ENCODE measurements around the gene GLI3.

DNA sequence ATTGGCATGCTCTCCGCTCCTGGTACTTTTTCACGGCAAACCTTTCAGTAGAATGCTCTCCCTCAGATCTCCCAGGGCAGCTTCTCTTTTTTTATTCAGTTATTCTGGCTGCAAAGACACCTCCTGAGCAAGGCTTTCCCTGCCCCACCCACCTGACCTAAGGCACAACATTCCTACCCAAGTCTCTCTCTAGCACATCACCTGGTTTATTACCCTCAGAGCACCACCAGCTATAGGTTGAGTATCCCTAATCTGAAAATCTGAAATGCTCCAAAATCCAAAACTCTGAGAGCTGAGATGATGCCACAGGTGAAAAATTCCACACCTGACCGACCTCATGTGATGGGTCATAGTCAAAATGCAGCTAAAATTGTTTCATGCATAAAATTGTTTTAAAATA lies 99.6 kb downstream of the GLI3 start:
- TF ChIP-seq CEBPB (IDR thresholded peaks at IDR 0.05; ENCODE audit: low read depth, low read length): no peak
- TF ChIP-seq POLR2A (IDR thresholded peaks at IDR 0.05; ENCODE audit: low read depth, low read length): no peak
- TF ChIP-seq, protein P1, sequence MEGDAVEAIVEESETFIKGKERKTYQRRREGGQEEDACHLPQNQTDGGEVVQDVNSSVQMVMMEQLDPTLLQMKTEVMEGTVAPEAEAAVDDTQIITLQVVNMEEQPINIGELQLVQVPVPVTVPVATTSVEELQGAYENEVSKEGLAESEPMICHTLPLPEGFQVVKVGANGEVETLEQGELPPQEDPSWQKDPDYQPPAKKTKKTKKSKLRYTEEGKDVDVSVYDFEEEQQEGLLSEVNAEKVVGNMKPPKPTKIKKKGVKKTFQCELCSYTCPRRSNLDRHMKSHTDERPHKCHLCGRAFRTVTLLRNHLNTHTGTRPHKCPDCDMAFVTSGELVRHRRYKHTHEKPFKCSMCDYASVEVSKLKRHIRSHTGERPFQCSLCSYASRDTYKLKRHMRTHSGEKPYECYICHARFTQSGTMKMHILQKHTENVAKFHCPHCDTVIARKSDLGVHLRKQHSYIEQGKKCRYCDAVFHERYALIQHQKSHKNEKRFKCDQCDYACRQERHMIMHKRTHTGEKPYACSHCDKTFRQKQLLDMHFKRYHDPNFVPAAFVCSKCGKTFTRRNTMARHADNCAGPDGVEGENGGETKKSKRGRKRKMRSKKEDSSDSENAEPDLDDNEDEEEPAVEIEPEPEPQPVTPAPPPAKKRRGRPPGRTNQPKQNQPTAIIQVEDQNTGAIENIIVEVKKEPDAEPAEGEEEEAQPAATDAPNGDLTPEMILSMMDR (conservative IDR thresholded peaks at IDR 0.05; ENCODE audit: low read depth, low read length): no peak
- TF ChIP-seq, protein P2, sequence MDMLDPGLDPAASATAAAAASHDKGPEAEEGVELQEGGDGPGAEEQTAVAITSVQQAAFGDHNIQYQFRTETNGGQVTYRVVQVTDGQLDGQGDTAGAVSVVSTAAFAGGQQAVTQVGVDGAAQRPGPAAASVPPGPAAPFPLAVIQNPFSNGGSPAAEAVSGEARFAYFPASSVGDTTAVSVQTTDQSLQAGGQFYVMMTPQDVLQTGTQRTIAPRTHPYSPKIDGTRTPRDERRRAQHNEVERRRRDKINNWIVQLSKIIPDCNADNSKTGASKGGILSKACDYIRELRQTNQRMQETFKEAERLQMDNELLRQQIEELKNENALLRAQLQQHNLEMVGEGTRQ (IDR thresholded peaks at IDR 0.05; ENCODE audit: low read depth, low read length): no peak
- TF ChIP-seq NFE2L2 (IDR thresholded peaks at IDR 0.05; ENCODE audit: low read depth, low read length): no peak
- TF ChIP-seq MAFK (IDR thresholded peaks at IDR 0.05; ENCODE audit: low read depth, low read length): no peak
- no peak for TF ChIP-seq SMC3 (IDR thresholded peaks at IDR 0.05; ENCODE audit: low read depth, low read length)

All from IMR-90 (cell line).